NCI-H1092 (cell line): Measurements from ENCODE around the gene TRPC6.

Source experiments
- DNase-seq: peaks from one replicate; lab custom pipeline; 2025; lab: John Stamatoyannopoulos, UW

Gene TRPC6

DNA sequence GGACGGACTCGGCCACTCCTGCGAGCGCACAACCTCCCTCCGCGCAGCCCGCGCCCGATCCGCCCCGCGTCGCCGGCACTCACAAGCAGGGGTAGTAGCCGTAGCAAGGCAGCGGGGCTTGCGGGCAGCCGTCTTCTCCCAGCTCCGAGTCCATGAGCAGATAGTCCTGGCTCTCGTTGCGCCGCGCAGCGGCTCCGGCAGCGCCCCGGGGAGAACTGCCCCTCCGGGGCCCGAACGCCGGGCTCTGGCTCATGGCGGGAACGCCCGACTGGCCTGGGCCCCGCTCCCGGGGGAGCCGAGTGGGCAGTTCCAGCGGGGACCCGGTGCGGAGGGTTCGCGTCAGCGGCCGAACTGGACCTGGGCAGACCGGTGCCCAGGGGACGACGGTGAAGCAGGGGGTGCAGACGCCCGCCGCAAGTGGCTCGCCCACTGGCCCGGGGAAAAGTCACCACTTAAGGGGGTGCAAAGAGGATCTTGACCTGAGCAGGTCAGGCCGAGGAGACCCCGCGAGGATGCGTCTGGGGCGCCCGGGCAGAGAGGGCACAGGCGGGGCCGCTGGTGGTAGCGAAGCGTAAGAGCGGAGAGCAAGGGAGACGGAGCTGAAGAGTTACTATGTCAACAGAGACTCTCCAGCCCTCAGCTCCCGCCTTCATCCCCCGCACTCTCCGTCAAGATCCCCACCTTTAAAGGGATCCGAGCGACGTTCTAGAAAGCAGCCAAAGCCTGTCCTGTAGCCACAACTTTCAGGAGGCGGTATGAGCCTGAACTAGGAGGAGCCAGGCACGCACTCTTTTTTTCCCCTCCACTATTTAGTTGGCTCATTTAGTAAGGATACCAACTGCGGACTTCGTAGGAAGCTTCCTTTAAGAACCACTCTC, at the start of gene TRPC6:
TSS of gene TRPC6 (minus strand) at position 757 of the 878 bp plus-strand sequence. CDS start at position 253, 504 bp downstream.
- no peak for DNase-seq

DNA sequence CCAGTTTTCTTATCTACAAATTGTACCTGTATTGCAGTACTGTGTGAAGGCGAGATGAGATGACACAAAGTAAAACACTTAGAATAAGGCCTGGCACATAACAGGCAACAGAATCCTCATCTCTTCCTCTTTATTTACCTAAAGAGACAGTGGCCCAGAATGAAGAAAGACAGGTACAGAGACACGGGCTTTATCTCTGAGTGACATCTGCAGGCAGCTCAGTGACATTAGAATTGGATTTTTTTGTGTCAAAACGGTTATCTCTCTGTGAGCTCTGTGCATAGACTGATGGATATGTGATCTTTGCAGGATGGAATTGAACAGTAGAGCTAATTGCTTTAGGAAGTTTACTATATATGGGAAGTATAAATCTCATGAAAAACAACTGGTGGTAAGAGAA, 36.2 kb upstream of the TRPC6 start:
- DNase-seq = no peak

DNA sequence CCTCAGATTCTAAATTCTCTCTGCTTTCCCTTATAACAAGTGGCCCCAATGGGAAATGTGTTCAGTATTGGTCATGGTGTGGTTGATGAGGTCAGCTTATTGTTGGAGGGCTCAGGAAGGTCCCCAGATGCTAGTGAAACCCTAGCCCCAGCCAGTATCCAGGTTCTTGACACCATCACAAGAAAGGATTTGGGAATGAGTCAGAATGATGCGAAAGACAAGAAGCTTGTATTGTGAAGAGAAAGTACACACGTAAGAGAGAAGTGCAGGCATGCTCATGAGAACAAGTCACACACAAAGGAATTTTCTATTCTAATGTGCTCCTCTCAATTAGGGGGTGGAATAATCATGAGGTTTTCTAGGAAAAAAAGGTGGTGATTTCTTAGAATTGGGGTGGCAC, 34.9 kb upstream of the TRPC6 start:
- no peak for DNase-seq

DNA sequence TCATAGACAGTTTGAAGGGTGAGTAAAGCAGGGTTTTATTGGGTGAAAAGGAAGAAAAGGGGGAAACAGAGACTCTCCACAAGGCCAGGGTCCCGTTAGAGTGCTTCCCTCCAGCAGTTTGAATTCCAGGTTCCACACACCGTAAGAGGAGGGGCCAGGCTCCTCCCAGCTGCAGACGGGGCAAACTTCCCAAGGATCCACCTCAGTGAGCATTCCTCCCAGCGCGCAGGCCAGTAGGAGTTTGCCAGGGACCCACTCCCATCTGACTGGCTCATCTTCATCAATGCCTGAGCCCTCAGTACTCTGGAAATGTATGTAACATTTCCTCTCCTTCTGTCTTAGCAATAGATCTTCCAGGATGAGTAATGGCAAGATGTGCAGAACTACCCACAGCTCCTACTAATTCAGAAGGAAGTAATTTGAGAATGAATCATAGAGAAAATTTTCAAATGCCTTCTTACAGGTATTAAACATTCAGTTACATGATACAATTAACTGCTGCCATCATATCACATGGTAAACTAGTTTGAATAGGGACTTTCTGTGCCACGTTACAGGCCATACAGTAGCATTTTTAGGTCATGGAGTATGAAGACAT, 34.0 kb upstream of the TRPC6 start:
- no peak for DNase-seq

DNA sequence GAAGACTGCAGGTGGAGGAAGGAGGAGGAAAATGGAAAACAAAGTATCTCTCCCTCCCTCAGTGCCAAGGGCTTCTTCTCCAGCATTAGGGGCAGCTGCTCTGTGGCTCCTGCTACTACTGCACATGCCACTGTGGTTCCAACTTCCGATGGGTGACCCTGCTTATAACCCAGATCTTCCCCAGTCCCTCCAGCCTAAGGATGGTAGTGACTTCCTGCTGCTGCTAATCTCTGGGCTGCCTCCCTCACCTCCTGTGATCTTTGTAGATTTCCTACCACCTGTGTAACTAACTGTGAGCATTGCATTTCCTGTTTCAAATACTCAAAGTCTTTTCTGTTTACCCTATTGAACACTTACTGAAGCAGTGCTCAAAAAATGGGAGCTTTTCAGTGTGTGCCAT, 28.7 kb upstream of the TRPC6 start:
- DNase-seq = no peak

DNA sequence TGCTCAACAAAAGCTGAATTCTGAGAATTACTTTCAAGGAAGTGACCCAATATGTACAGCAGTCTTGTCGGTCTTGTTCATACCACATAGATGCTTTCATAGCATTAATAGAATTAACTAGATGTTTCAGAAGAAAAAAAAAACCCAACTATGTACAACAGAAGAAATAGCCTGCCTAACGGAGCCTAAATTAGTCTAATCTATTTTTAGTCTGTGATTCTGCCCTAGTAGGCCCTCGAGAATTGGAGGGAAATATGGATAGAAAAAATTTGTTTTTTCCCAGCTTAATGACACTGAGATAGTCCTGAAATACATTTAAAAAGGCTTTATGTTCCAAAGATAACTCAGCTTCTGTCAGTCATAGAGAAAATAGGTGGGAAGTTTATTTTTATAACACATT, 17.1 kb upstream of the TRPC6 start:
- DNase-seq = no peak

DNA sequence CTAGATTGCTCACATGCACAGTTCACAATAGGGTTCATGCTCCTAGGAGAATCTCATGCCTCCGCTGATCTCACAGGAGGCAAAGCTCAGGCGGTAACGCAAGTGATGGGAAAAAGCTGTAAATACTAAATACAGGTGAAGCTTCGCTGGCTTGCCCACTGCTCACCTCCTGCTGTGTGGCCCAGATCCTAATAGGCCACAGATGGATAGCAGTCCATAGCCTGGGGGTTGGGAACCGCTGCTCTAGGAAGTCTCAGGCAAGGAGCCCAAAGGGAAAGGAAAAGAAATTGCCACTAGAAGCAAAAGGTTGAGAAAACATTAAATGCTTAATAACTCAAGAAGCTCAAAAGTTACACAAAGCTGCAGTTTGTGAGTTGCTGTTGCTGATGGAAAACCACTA, 3.2 kb upstream of the TRPC6 start:
- no peak for DNase-seq

DNA sequence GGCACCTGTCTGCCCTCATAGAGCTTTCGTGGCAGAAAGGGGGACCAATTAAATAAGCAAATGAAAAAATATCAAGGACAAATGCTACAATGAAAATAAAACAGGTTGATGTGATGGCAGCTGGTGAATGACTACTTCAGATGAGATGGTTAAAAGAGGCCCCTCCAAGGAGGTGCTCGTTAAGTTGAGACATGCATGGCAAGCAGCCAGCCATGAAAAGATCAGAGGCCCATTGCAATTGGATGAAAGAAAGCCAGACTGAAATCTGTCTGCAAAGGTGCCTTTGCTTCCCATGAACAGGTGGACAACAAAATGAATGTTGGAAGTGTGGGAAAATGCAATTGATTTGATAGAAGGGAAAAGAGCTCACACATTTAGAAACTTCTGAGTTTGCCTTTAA, 848 bp upstream of the TRPC6 start:
- DNase-seq = no peak

DNA sequence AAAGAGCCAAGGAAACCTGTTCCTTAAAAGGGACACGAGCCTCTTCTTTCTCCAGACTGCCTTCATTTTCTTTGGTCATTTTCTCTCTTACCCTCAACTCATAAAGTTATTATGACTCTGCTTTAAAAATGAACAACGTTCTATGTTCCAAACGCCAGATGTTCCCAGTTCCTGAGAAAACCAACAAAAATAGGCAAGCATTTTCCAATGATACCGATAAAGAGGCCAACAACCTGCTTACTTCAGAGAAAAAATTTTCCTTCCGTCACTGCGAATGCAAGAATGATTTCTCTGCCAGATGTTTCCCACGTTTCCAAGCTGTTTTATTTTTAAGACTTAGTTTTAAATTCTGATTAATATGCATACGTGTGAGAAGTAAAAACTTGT, 315 bp upstream of the TRPC6 start:
- DNase-seq = no peak

DNA sequence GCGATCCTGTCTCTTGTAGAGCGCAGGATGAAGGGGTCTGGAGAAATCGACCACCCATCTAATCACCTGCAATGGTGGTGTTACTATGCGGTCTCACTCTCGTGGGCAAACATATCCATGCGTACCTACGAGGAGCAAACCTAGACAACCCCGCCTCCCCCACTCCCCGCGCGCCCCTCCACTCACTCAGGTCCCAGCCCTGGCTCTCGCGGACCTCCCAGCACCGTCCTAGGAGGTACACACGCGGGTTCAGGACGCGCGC, 887 bp downstream of the TRPC6 start:
- DNase-seq = no peak

DNA sequence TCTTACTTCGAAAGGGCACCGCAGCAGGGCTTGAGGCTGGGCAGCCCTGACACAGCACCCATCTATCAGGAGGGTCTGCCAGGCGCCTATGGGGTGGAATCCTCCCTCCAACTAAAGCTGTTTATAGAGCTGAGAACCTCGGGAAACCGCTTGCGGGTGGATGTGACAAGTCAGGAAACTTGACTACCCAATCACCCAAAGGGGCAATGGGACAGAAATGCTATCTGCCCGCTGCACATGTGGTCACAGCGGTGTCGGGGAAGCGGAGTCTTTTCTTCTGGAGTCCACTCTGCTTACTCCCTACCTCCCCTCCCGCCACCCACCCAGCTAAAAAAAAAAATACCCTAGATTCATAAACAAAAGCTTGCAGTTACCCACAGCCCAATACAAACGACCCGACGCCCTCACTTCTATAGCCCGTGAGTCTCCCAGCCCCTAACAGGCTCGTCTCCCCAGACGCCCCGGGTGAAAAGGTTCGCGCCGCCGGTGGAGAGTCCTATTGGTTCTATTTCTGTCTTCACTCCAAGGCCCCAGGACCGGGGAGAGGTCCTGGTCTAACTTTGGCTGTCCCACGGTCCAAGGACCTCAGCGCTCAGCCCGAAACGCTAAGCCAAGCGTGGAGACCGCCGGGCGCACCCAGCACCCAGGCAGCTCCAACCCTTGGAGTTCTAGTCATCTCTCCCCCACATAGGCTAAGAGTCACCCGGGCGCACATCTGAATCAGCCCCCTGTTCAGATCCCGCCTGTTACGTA, 1.4 kb downstream of the TRPC6 start:
- DNase-seq = no peak

DNA sequence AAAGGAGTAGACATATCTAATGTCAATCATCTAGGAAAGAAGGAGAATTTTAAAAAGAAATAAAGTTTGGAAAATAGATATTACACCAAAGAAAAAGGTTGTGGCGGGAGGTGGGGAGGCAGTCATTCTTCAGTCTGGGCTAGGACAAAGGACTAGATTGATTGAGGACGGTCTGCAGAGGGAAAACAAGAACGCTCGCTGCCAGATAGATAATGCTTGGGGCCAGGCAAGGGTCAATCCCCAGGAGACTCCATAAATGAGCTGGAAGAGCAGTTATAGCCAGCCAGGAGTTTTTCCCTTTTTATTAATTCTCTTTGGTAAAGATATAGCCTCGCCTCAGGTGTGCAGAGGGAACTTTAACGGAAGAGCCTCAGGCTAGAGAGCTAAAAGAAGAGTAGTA, 6.3 kb downstream of the TRPC6 start:
- DNase-seq = no peak

DNA sequence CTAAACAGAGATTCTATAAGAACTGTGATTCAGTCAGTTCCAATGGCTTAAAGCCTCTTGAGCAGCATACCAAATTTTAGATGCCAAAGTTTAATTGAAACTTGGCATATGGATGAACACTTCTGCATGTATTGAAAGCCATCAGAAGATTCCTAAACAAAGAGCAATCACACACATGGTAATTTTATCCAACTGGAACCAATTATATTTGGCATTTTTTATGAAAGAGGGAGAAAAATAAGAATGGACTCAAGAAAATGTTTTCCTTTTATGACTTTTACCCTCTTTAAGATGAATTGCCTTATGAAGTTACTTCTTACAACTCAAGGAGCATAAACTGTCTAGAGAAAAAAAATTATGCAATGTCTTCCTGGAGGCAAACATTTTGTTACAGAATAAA, 7.4 kb downstream of the TRPC6 start:
- no peak for DNase-seq

DNA sequence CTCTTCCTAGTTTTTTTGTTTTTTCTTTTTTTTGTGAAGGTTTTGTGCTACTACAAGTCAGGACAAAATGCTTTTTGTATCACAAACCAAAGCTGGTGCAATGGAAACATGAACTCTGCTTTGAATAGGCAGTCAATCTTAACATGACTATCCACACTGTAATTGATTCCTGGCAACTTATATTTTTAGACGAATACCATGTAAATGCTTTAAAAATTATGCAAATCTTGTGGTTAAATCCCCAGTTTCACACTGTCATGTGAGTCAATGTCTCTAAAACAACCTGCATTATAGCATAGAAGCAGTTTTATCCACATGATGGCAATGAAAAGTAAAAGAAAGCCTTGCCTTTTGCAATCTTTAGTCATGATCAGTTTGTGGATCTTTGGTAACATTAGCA, 8.9 kb downstream of the TRPC6 start:
- no peak for DNase-seq

DNA sequence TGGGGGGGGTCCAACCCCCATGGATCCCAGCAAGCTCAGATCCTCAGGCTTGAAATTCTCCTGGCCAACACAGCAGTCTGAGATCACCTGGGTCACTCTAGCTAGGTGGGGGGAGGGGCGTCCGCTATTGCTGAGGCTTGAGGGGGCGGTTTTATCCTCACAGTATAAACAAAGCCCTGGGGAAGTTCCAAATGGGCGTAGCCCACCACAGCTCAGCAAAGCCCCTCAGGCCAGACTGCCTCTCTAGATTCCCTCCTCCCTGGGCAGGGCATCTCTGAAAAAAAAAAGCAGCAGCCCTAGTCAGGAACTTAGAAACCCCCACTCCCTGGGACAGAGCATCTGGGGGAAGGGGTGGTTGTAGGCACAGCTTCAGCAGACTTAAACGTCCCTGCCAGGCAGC, 16.7 kb downstream of the TRPC6 start:
- no peak for DNase-seq

DNA sequence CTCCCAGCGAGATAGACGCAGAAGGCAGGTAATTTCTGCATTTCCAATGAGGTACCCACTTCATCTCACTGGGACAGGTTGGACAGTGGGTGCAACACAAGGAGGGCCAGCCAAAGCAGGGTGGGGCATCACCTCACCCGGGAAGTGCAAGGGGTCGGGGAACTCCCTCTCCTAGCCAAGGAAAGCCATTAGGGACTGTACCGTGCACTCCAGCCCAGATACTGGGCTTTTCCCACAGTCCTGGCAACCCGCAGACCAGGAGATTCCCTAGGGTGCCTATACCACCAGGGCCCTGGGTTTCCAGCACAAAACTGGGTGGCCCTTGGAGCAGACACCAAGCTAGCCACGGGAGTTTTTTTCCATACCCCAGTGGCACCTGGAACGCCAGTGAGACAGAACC, 17.2 kb downstream of the TRPC6 start:
- DNase-seq = no peak

DNA sequence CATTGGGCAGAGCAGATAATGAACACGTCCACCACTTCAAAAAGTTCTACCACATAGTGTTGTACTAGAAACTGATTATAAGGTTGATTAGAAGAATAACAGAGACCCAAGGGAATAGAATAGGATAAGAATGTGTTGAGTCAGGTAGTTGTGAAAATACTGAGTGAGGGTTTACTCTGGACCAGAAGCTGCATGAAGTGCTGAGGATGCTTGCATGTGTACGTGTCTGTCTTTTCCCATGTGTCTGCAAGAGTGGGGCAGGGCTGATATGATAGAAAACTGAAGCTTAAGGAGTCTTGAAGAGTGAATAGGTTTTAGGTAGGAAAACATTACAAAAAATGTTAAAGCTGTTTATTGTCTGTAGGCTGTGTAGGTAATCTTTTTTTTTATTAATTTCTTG, 20.6 kb downstream of the TRPC6 start:
- no peak for DNase-seq

DNA sequence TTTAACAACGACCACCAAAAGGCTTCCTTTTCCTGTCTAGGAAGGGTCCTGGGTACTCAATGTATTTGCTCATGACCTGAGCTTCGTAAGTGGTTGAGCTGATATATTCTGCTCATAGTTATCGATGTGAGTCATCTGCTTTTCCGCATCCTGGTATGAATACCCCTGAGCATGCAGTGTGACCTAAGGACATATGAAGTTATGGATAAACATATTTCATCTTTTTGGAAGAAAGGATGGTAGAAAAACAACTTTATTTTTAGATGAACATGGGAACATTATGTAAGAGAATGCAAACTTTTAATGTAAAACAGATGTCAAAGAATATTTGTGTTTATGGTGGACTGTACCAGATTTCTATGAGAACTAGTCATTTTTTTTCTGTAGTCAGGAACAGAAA, 28.4 kb downstream of the TRPC6 start:
- no peak for DNase-seq

DNA sequence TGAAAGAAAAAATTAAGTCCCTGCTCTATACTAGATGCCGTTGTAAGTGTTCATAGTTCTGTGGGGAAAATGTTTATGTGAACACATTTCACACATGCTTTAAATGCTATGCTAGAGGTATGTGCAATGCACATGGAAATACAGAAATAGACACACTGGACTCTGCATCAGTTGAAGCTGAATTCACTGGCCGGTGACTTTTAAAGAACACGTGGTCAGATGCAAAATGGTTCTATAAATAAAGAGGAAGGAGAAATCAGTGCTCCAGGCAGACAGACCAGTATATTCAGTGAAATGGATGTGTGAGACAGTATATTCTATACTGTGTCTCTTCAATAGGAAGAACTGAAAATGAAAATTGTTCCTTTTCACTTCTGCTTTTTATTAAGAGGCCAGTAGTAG, 29.9 kb downstream of the TRPC6 start:
- no peak for DNase-seq

DNA sequence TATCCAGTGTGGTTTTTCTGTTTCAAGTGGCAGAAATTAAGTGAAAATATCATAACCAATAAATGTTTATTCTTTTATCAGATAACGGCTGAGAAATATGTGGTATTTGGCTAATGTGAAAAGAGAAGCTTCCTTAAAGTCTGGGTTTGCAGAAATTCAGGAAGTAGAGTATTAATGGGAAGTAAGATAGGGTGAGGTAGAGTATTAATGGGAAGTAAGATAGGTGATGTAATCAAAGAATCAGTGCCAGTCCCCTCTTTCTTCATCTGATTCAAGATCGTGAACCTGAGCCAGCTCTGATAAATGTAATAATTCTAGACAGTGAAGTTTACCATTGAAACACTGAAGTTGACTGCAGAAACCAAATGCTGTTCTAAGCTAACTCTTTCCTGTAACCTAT, 30.9 kb downstream of the TRPC6 start:
- DNase-seq = no peak

DNA sequence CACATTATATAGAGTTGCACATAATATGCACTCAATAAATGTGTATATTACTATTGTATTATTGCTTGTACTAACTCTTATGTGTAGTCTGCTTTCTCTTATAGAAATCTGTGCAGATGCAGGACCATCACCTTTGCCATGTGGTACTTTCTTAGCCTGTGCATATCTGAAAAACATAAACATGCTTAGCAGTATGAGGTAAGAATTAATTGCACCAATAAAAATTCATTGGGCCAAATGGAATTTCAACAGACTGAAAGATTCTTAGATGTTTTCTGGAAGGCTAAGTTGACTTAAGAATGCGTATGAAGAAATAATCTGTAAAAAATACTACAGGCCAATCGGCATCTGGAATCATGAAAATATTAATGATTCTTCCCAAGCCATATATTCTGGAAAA, 55.3 kb downstream of the TRPC6 start:
- no peak for DNase-seq

DNA sequence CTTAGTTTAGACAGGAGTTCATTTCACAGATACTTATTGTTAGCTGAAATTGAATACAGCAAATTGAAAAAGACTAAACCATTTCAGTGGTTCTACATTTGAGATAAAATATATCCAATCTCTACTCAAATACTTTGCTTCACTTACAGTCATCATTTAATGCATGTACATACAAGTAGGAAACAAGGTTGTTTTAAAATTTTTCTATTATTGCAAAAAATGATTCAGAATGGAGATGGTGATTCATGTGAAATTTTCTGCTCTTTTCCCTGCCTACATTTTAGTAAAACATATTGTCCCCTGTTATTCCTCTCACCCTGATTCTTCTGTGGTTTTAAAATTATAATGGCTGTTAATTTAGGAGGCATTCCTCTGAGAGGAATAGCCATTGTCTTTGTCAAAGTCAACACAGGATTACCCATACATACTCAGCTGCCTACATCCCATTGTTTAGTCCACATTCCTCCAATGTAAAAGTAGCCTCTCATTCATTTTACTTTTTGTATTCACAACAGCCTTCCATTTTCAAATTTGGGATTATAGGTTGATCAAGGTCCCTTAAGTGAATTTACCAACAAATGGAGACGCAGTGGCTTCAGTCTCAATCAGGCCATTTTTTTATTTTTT, 60.1 kb downstream of the TRPC6 start:
- DNase-seq = no peak

DNA sequence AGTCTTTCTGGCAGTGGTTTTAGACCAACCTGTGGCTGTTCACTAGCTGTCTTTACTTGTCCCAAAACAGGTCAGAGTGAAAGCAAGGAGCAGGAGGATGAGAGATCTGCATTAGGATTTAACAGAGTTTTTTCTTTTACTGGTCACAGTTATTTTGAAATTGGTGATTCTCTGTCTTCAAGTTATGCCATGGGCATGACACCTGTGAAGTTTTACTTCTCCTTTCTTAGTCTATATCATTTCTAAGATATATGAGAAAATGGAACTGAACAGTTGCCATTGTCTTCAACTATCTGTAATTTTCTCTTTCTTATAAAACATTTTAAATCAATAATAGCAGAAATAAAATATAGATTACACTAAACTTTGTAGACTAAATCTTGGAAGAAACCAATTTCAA, 60.6 kb downstream of the TRPC6 start:
- no peak for DNase-seq
